Cardiac muscle cell (in vitro differentiated cells and primary cell): ENCODE measurements around the gene GALNT9. TPM values are rescaled to one million over a fixed set of nuclear protein-coding genes. Genes with fewer than 3 reads are reported as not detected.

ENCODE experiments used
- DNase-seq, 2 donors: peaks; one replicate each; pipeline versions ENCODE4 v3.0.0 to v3.0.0-alpha.2; 2010 to 2017; ENCODE audit warnings: low read depth in 1 of 2, low spot score in 1 of 2
- H3K27ac ChIP-seq: fragments of 200-600 bp; sonication (generic); 2 replicates; pipeline ENCODE4 v1.5.1; 2016
- H3K27me3 ChIP-seq: fragments of 200-600 bp; sonication (generic); 2 replicates; pipeline ENCODE4 v1.6.0; 2016; ENCODE audit warnings: control low read depth
- H3K36me3 ChIP-seq: fragments of 200-600 bp; sonication (generic); 2 replicates; pipeline ENCODE4 v1.5.1; 2016; ENCODE audit warnings: control low read depth
- H3K4me1 ChIP-seq: fragments of 200-600 bp; sonication (generic); 2 replicates; pipeline ENCODE4 v1.8.1; 2017; ENCODE audit warnings: low read depth, mild to moderate bottlenecking, mixed run types
- H3K4me3 ChIP-seq: fragments of 200-600 bp; sonication (generic); 2 replicates; pipeline ENCODE4 v1.5.1; 2016; ENCODE audit warnings: mild to moderate bottlenecking
- H3K9me3 ChIP-seq: fragments of 200-600 bp; sonication (generic); 2 replicates; pipeline ENCODE4 v1.5.1; 2017; ENCODE audit warnings: low read depth, mild to moderate bottlenecking, control low read depth
- polyA plus RNA-seq: library from polyadenylated mRNA; unstranded; fragments of >200 nt; fragmentation: Nextera tagmentation; extraction: Ambion mirVana; gene quantifications from 2 replicates; pipeline ENCODE4 v1.2.1, GENCODE V29; 2016
- total RNA-seq: library from RNA; depleted of rRNA; stranded (reverse); fragments of >200 nt; gene quantifications from 2 replicates; pipeline ENCODE4 v1.2.3, GENCODE V29; 2016
- TF ChIP-seq, protein P1 (sequence below): IDR thresholded peaks from 2 replicates; pipeline ENCODE4 v1.5.1; 2012; ENCODE audit warnings: low read depth, mild to moderate bottlenecking, low read length

GALNT9 gene
- total and polyA plus RNA-seq, 2 experiments from 2014 or later = 0.42 to 0.45 TPM

DNA sequence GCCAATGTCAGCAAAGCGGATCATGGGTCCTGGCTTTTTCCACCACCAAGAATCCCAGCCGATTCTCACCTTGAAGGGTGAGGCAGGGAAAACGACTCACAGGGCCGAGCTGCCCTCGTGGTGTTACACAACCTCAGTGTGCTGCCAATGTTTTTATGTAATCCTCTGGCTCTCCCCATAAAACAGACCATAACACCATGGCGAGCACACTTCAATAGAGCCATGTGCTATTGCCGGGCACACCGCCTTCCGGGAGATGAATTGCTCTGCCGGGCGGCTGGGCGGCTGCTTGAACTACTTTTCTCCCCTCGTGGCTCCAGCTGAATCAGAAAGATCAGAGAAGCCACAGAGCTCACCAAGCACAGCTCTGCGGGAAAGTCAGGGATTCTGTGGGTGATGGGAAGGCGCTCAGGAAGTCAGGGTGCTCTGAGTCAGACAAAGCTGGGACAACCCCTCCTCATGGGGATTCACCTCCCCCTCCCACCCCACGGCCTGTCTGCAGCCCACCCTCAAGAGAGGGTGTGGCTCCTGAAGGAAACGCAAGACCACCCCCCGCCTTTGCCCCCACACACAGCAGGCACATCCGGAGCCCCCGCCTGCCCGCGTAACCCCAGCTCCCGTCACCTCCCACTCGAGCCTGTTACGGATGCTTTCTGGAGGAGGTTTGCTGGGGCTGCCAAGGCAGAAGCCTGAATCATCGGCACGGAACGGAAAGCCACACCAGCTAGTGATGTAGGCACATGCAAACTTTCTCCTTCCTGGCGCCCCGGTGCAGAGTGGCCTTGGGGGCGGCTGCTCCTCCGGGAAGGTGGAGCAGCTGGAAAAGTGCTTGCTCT is 1.8 kb downstream of the GALNT9 start:
- no peak overlapping the region for H3K4me3 ChIP-seq

DNA sequence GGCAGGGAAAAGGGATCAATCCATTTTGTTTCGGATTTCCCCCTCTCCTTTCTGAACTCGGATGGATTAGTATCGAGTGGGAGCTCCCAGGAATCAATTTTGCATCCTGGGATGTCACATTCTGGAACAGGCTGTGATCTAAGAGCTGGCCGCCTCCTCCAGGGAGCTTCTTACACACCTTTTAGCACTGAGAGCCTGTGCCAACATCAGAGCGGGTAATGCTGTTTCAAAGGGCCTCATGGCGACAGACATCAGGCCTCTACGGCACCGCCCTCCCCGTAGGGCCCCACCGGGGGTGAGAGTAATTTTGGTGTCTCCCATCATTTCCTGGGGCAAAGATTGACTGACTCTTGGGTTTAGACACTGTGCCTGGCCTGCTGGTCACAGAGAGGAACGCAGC is 2.7 kb downstream of the GALNT9 start:
- no peak for DNase-seq
- Histone ChIP-seq H3K9me3 (no peaks in the 10 kb centered on the region), H3K4me1 (no peaks in the 10 kb centered on the region), H3K27me3 (peaks cover 50% of the 10 kb centered on the region), H3K36me3 (no peaks in the 10 kb centered on the region), H3K27ac (no peak overlapping the region), H3K4me3 (no peak overlapping the region)
- TF ChIP-seq, protein P1, sequence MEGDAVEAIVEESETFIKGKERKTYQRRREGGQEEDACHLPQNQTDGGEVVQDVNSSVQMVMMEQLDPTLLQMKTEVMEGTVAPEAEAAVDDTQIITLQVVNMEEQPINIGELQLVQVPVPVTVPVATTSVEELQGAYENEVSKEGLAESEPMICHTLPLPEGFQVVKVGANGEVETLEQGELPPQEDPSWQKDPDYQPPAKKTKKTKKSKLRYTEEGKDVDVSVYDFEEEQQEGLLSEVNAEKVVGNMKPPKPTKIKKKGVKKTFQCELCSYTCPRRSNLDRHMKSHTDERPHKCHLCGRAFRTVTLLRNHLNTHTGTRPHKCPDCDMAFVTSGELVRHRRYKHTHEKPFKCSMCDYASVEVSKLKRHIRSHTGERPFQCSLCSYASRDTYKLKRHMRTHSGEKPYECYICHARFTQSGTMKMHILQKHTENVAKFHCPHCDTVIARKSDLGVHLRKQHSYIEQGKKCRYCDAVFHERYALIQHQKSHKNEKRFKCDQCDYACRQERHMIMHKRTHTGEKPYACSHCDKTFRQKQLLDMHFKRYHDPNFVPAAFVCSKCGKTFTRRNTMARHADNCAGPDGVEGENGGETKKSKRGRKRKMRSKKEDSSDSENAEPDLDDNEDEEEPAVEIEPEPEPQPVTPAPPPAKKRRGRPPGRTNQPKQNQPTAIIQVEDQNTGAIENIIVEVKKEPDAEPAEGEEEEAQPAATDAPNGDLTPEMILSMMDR = no peak

More for the DNA sequence above, 1.8 kb downstream of the GALNT9 start:
- Histone ChIP-seq H3K9me3 (no peaks in the 10 kb centered on the region), H3K27ac (no peak overlapping the region), H3K27me3 (peaks cover 58% of the 10 kb centered on the region), H3K4me1 (no peaks in the 10 kb centered on the region), H3K36me3 (no peaks in the 10 kb centered on the region)
- DNase-seq = peak in 1 of 2 donors; percentile 93
- TF ChIP-seq, protein P1 = no peak

DNA sequence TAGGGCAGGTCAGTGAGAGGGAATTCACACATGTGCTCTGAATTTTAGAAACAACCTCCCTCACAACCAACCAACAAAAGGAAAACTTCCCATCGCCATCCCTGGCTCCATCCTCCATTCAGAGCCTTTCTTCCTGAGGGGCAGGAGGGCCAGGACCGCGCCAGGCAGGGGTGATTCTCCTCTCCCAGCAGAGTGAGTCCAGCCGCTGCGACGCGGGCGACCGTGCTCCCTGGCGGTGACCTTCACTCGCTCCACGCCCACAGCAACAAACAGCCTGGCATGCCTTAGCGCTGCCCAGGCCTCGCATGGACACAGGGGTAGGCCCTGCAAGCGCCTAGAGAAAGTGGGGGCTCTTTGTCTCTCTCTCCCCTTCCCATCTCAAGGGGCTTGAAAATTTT is 3.7 kb downstream of the GALNT9 start:
- H3K4me3 ChIP-seq = no peak overlapping the region
- H3K9me3 ChIP-seq = no peaks in the 10 kb centered on the region
- no peaks in the 10 kb centered on the region for H3K4me1 ChIP-seq
- no peak for DNase-seq
- no peak overlapping the region for H3K27ac ChIP-seq
- no peaks in the 10 kb centered on the region for H3K36me3 ChIP-seq
- H3K27me3 ChIP-seq = peaks cover 41% of the 10 kb centered on the region
- TF ChIP-seq, protein P1 = no peak

DNA sequence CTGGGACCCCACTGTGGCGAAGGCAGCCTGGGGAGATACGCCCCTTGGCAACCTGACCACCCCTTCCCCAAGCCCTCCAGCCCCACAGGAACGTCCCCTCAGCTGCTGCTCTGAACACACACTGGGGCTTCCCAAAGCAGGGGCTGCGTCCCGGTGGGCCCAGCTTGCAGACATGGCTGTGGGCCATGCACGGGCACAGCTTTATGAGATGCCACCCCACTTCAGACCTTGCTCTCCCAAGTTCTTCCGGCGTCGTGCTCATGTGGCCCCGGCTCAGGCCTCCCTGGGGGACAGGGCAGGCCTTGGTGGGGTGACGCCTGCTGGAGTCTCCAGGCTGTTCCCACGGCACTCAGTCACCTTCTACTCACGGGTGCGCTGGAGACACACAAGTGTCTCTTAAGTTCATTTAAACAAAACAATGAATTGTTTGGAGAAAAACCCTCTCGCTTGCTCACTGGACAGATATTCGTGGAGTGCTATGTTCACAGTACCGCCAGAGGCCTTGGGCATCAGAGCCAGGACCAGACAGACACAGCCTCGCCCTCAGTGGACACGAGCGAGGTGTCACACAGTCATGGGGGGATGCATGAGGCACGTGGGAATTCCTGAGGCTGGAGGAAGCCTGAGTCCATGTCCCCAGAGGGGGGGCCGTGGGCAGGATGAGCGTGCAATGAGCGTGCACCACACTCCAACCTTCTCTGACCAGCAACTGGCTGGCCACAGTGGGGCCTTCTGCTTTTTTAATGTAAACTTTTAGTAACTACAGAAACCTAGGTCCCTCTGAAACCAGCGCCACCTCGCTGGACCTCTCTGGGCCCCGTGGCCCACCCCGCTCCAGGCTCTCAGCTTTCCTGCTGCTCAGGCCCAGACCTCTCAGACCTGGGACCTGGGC is 4.3 kb downstream of the GALNT9 start:
- DNase-seq = no peak
- Histone ChIP-seq H3K4me1 (no peaks in the 10 kb centered on the region), H3K36me3 (no peaks in the 10 kb centered on the region), H3K9me3 (no peaks in the 10 kb centered on the region), H3K4me3 (no peak overlapping the region), H3K27ac (no peak overlapping the region), H3K27me3 (peaks cover 34% of the 10 kb centered on the region)
- TF ChIP-seq, protein P1 = no peak

DNA sequence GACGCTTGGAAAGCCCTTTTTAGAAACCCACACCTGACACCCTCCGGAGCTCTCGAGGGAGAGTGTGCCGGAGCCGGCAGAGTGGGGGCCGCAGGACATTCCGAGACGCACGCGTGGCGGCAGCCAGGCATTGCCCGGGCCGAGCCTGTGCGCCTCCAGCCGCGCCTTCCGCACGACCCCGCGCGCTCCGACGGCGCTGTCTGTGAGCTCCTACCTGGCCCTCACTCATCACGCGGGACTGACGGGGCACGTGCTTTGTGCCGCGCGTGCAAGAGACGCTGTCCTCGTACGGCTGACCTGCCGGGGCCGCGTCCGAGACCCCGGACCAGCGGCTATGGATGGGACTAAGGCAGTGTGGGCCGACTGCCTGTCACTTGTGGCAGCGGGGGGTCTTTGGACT is 5.2 kb downstream of the GALNT9 start:
- TF ChIP-seq, protein P1 = no peak
- no peak for DNase-seq
- no peaks in the 10 kb centered on the region for H3K9me3 ChIP-seq
- H3K27me3 ChIP-seq = peaks cover 26% of the 10 kb centered on the region
- H3K27ac ChIP-seq = no peak overlapping the region
- no peak overlapping the region for H3K4me3 ChIP-seq
- no peaks in the 10 kb centered on the region for H3K36me3 ChIP-seq
- H3K4me1 ChIP-seq = no peaks in the 10 kb centered on the region
